Hepatic stellate cell (primary cell): Measurements from ENCODE around the gene ZNF362.

Source experiments
- DNase-seq: peaks from one replicate; pipeline ENCODE4 v3.0.0; 2011; ENCODE audit warnings: low spot score

The ZNF362 gene

GRCh38 chr1:33327587-33328325 is 71.5 kb downstream of the ZNF362 start:
- DNase-seq = peak; percentile 91

GRCh38 chr1:33328817-33329216 is 72.5 kb downstream of the ZNF362 start:
- no peak for DNase-seq

GRCh38 chr1:33329600-33330305 is 73.5 kb downstream of the ZNF362 start:
- DNase-seq = no peak

- DNase-seq = no peak
Measured at GRCh38 chr1:33330361-33330890, 74.1 kb downstream of the ZNF362 start.

- no peak for DNase-seq
Measured at GRCh38 chr1:33330906-33331305, 74.6 kb downstream of the ZNF362 start.

- DNase-seq = no peak
Measured at GRCh38 chr1:33331444-33332356, 75.4 kb downstream of the ZNF362 start.

- DNase-seq = no peak
Measured at GRCh38 chr1:33332357-33332789, 76.1 kb downstream of the ZNF362 start.

- DNase-seq = no peak
Measured at GRCh38 chr1:33332881-33333280, 76.6 kb downstream of the ZNF362 start.

GRCh38 chr1:33334081-33334552 is 77.8 kb downstream of the ZNF362 start:
- DNase-seq = no peak

GRCh38 chr1:33335020-33335419 is 78.7 kb downstream of the ZNF362 start:
- DNase-seq = no peak

- no peak for DNase-seq
Measured at GRCh38 chr1:33336580-33336979, 80.3 kb downstream of the ZNF362 start.

GRCh38 chr1:33337441-33337840 is 81.1 kb downstream of the ZNF362 start:
- no peak for DNase-seq

GRCh38 chr1:33338048-33338439 is 81.8 kb downstream of the ZNF362 start:
- no peak for DNase-seq

- DNase-seq = no peak
Measured at GRCh38 chr1:33338440-33339211, 82.3 kb downstream of the ZNF362 start.

GRCh38 chr1:33339413-33339812 is 83.1 kb downstream of the ZNF362 start:
- DNase-seq = no peak

GRCh38 chr1:33341190-33341589 is 84.9 kb downstream of the ZNF362 start:
- no peak for DNase-seq

- DNase-seq = peak; percentile 74
Measured at GRCh38 chr1:33342041-33342723, 85.9 kb downstream of the ZNF362 start.

- DNase-seq = no peak
Measured at GRCh38 chr1:33343539-33343938, 87.2 kb downstream of the ZNF362 start.

GRCh38 chr1:33344896-33345560 is 88.7 kb downstream of the ZNF362 start:
- no peak for DNase-seq

GRCh38 chr1:33346533-33346926 is 90.2 kb downstream of the ZNF362 start:
- DNase-seq = no peak
